ENCODE measurements around the gene LRFN3.
"Not testable (repeated sequence)": the region's sequence is repeated elsewhere in the genome, so short reads cannot be mapped to it uniquely, and the experiment has no call there.

Gene LRFN3

GRCh38 chr19:35939307-35940077, 3.3 kb downstream of the LRFN3 start:
- no peak for DNase-seq

- DNase-seq, result no peak
Observed at GRCh38 chr19:35940078-35940775, 4.1 kb downstream of the LRFN3 start.

- no peak for DNase-seq
Observed at GRCh38 chr19:35940839-35941238, 4.7 kb downstream of the LRFN3 start.

- no peak for DNase-seq
Observed at GRCh38 chr19:35942235-35942634, 6.1 kb downstream of the LRFN3 start.

- DNase-seq, result no peak
Observed at GRCh38 chr19:35943321-35944301, 7.4 kb downstream of the LRFN3 start.

- DNase-seq, result no peak
Observed at GRCh38 chr19:35944556-35944955, 8.4 kb downstream of the LRFN3 start.

- DNase-seq, result no peak
Observed at GRCh38 chr19:35945121-35945790, 9.1 kb downstream of the LRFN3 start.

- DNase-seq, result no peak
Observed at GRCh38 chr19:35946203-35946602, 10.0 kb downstream of the LRFN3 start.

- no peak for DNase-seq
Observed at GRCh38 chr19:35949131-35949530, 13.0 kb downstream of the LRFN3 start.

GRCh38 chr19:35955881-35956634, 19.9 kb downstream of the LRFN3 start:
- no peak for DNase-seq

- DNase-seq, result not testable (repeated sequence)
Observed at GRCh38 chr19:35957411-35957810, 21.2 kb downstream of the LRFN3 start.

GRCh38 chr19:35958660-35959039, 22.5 kb downstream of the LRFN3 start:
- no peak for DNase-seq

- DNase-seq, result no peak
Observed at GRCh38 chr19:35959040-35959967, 23.1 kb downstream of the LRFN3 start.

GRCh38 chr19:35959968-35960320, 23.8 kb downstream of the LRFN3 start:
- no peak for DNase-seq

- DNase-seq, result no peak
Observed at GRCh38 chr19:35960432-35960972, 24.3 kb downstream of the LRFN3 start.

GRCh38 chr19:35963514-35963913, 27.3 kb downstream of the LRFN3 start:
- DNase-seq, result no peak

GRCh38 chr19:35966771-35967170, 30.6 kb downstream of the LRFN3 start:
- no peak for DNase-seq

- DNase-seq, result no peak
Observed at GRCh38 chr19:35973487-35973886, 37.3 kb downstream of the LRFN3 start.

- DNase-seq, result no peak
Observed at GRCh38 chr19:35975608-35976214, 39.5 kb downstream of the LRFN3 start.

Measured in NCI-H187 treated with DMSO at 0.1 percent for 48 hours (cell line).